GM21381 (cell line): ENCODE data around the gene ZNF573.

ENCODE experiments used
- ATAC-seq: cut with Tn5 transposase; IDR thresholded peaks from one replicate; pipeline ENCODE4 v1.9.1; 2021; ENCODE audit warnings: mild to moderate bottlenecking, moderate library complexity; ENCODE audit not compliant: unreplicated experiment

ZNF573 gene

DNA sequence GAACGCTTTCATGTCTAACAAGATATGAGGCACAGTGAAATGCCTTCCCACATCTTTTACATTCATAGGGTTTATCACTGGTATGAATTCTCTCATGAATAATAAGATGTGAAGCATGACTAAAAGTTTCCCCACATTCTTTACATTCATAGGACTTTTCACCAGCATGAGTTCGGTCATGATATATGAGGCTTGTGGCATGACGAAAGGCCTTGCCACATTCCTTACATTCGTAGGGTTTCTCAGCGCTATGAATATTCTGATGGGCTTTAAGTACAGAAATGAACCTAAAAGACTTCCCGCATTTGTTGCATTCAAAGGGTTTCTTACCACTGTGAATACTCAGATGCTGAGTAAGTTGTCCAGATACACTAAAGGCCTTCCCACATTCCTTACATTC lies 81.2 kb downstream of the ZNF573 start:
- no peak for ATAC-seq

DNA sequence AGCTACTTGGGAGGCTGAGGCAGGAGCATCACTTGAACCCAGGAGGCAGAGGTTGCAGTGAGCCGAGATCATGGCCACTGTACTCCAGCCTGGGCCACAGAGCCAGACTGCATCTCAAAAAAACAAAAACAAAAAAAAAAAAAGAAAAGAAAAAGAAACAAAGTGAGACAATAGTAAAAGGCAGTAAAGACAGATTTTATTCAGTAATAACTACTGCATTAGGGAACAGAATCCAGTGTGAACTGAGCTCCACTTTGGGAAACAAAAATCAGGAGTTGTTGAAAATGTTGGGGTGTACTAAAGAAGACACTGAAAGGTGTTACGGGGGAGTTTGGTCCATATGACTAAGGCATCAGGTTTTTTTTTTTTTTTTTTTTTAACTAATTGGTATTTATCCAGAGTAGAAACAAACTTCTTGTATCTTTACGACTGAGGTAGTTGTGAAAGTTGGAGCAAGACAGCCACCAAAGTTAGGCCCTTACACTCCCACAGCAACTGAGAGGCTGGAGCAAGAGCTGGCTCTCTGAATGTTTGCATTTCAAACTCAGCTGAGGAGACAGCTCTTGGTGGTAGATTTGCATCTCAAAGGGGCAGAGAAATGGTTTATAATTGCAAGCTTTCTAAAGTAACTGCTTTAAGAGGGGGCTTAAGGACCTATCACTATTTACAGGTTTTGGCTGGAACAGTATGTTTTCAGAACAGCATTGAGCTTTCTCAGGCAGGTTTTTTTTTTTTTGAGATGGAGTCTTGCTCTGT lies 84.1 kb downstream of the ZNF573 start:
- ATAC-seq, result no peak

DNA sequence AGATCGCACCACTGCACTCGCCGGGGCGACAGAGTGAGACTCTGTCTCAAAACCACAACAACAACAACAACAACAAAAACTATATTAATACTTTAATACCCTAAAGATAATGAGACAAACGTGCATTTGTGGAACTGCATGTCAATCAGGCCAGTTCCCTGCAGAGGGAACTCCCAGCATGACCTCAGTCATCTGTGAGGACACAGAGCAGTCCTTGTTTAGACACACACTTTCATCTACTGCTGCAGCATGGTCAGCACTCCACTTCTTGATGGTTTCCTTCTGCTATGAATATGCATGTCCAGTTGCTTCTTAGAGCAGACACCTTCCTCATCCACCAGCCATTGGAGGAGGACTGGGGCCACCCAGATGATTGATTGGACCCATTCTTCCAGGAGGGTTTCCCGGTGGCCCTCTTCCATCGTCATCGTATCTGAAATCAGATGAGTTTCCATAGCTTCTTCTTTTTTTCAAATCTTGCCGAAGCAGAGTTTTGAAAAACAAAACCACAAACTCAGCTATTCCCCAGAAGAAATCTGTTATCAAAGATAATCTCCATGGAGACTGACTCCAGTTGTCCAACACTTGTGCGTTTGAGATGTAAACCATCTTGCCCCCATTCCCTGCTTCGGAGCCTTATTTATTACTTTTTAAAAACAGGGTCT lies 86.3 kb downstream of the ZNF573 start:
- ATAC-seq, result no peak

DNA sequence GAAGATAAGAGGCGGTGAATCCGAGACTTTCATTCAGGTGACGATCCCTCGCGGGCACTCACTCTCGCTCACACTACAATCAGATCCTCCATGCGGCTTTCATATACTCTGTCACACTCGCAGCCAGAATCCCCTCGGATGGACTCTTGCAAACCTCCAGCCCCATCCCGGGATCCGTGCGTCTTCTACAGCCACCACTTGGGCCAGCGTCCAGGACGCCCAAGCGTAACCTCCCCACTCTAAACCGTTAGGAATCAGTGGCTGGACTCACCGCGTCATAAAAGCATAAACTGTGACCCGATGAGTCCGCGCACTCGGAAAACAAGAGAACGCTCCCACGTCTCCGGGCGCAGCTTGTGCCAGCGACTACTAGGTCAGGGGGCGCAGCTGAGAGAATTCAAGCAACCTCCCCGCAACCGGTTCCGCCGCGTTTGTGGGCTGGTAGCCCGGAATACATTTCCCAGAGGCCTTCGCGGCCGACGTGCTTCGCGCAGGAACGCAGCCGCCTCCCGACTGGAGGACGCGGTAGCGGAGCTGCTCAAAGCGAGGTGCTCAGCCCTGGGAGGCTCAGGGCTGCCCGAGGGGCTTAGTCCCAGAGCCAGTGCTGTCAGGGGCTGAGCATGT lies 87.4 kb downstream of the ZNF573 start:
- no peak for ATAC-seq
